KMS-11 (cell line): Measurements from ENCODE around the gene TMED1.

Experiments
- H2AFZ ChIP-seq: fragments of 200-600 bp; sonication (generic); 2 replicates; pipeline ENCODE4 v1.6.1; 2016; ENCODE audit warnings: antibody characterized with exemption, mixed run types, low read depth
- H3K27ac ChIP-seq: fragments of 200-600 bp; sonication (generic); 2 replicates; pipeline ENCODE4 v1.6.1; 2016; ENCODE audit warnings: mild to moderate bottlenecking, mixed run types
- H3K27me3 ChIP-seq: fragments of 200-600 bp; sonication (generic); 2 replicates; pipeline ENCODE4 v1.6.1; 2017; ENCODE audit warnings: mild to moderate bottlenecking, low read depth, mixed run types, moderate library complexity; ENCODE audit not compliant: insufficient read depth
- H3K36me3 ChIP-seq: fragments of 200-600 bp; sonication (generic); 2 replicates; pipeline ENCODE4 v1.6.1; 2017; ENCODE audit warnings: mild to moderate bottlenecking, mixed run types; ENCODE audit not compliant: insufficient read depth
- H3K4me1 ChIP-seq: fragments of 200-600 bp; sonication (generic); 2 replicates; pipeline ENCODE4 v1.6.1; 2016; ENCODE audit warnings: mild to moderate bottlenecking, low read depth, mixed run types; ENCODE audit not compliant: poor library complexity, severe bottlenecking
- H3K4me2 ChIP-seq: fragments of 200-600 bp; sonication (generic); 2 replicates; pipeline ENCODE4 v1.7.0; 2016; ENCODE audit warnings: mild to moderate bottlenecking, mixed run types
- H3K4me3 ChIP-seq: fragments of 200-600 bp; sonication (generic); IDR thresholded peaks from 2 replicates; pipeline ENCODE4 v1.6.1; 2017; ENCODE audit warnings: low read depth, low read length, mixed read lengths; ENCODE audit not compliant: insufficient read depth
- H3K79me2 ChIP-seq: fragments of 200-600 bp; sonication (generic); 2 replicates; pipeline ENCODE4 v1.6.1; 2016; ENCODE audit warnings: low read depth, mixed run types; ENCODE audit not compliant: insufficient read depth
- H3K9ac ChIP-seq: fragments of 200-600 bp; sonication (generic); 2 replicates; pipeline ENCODE4 v1.6.1; 2016; ENCODE audit warnings: mild to moderate bottlenecking, mixed run types
- H4K20me1 ChIP-seq: fragments of 200-600 bp; sonication (generic); 2 replicates; pipeline ENCODE4 v1.6.1; 2016; ENCODE audit warnings: mild to moderate bottlenecking, mixed run types; ENCODE audit not compliant: insufficient read depth
- TF ChIP-seq, protein P1 (sequence below): fragments of 200-600 bp; sonication (generic); conservative IDR thresholded peaks from 2 replicates; pipeline ENCODE4 v1.6.1; 2017; ENCODE audit warnings: low read depth, mild to moderate bottlenecking, antibody characterized with exemption, low read length, moderate library complexity, mixed read lengths

TMED1 gene

GRCh38 chr19:10809651-10810285 is 26.2 kb downstream of the TMED1 start:
- Histone ChIP-seq H2AFZ (no peak overlapping the region), H3K4me2 (no peak overlapping the region), H3K9ac (no peak overlapping the region), H3K79me2 (no peaks in the 10 kb centered on the region), H4K20me1 (no peaks in the 10 kb centered on the region), H3K4me3 (no peak overlapping the region), H3K27me3 (no peaks in the 10 kb centered on the region), H3K36me3 (no peaks in the 10 kb centered on the region), H3K27ac (no peak overlapping the region), H3K4me1 (no peaks in the 10 kb centered on the region)
- TF ChIP-seq, protein P1, sequence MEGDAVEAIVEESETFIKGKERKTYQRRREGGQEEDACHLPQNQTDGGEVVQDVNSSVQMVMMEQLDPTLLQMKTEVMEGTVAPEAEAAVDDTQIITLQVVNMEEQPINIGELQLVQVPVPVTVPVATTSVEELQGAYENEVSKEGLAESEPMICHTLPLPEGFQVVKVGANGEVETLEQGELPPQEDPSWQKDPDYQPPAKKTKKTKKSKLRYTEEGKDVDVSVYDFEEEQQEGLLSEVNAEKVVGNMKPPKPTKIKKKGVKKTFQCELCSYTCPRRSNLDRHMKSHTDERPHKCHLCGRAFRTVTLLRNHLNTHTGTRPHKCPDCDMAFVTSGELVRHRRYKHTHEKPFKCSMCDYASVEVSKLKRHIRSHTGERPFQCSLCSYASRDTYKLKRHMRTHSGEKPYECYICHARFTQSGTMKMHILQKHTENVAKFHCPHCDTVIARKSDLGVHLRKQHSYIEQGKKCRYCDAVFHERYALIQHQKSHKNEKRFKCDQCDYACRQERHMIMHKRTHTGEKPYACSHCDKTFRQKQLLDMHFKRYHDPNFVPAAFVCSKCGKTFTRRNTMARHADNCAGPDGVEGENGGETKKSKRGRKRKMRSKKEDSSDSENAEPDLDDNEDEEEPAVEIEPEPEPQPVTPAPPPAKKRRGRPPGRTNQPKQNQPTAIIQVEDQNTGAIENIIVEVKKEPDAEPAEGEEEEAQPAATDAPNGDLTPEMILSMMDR = no peak

DNA sequence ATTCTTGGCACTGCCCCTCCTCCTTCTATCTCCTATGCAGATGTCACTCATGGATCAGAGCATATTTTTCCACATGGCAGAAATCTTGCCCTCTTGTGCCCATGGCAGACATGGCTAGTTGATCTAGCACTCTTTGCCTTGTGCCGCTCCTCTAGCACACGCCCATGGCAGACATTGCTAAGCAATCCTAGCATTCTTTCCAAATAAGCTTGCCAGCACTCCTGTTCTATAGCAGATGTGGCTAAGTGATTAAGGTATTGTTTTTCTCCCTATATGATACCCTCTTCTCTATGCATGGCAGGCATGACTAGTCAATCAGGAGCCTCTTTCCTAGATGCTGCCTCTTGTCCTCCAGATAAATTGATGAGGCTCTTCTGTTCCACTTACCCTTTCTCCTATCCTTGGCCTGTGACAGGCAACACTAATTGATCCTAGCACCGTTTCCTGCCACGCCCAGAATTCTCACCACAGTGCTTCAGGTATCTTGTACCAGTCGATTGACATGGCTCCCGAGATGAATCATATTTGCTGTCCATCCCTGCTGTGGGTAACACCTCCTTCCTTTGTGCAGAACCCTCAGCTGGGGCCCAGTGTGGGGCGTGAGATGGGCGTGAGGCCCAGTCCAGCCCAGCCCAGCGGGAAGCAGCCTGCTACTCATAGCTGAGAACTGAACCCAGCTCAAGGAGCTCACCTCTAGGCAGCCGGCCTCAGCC is 26.9 kb downstream of the TMED1 start:
- H3K4me2 ChIP-seq = no peak overlapping the region
- no peaks in the 10 kb centered on the region for H3K79me2 ChIP-seq
- no peak overlapping the region for H3K9ac ChIP-seq
- no peaks in the 10 kb centered on the region for H3K27me3 ChIP-seq
- H3K4me1 ChIP-seq = no peaks in the 10 kb centered on the region
- H3K27ac ChIP-seq = no peak overlapping the region
- H3K36me3 ChIP-seq = no peaks in the 10 kb centered on the region
- H4K20me1 ChIP-seq = no peaks in the 10 kb centered on the region
- no peak overlapping the region for H3K4me3 ChIP-seq
- TF ChIP-seq, protein P1 = no peak
- no peak overlapping the region for H2AFZ ChIP-seq

GRCh38 chr19:10805758-10806247 is 30.2 kb downstream of the TMED1 start:
- H3K4me3 ChIP-seq = no peak overlapping the region
- H3K4me2 ChIP-seq = no peak overlapping the region
- H2AFZ ChIP-seq = no peak overlapping the region
- H3K27me3 ChIP-seq = no peaks in the 10 kb centered on the region
- H3K9ac ChIP-seq = no peak overlapping the region
- no peaks in the 10 kb centered on the region for H4K20me1 ChIP-seq
- H3K36me3 ChIP-seq = peaks cover 5% of the 10 kb centered on the region; the same call in 1 of the 2 replicates
- TF ChIP-seq, protein P1 = no peak
- H3K79me2 ChIP-seq = no peaks in the 10 kb centered on the region
- H3K4me1 ChIP-seq = no peaks in the 10 kb centered on the region
- H3K27ac ChIP-seq = no peak overlapping the region

DNA sequence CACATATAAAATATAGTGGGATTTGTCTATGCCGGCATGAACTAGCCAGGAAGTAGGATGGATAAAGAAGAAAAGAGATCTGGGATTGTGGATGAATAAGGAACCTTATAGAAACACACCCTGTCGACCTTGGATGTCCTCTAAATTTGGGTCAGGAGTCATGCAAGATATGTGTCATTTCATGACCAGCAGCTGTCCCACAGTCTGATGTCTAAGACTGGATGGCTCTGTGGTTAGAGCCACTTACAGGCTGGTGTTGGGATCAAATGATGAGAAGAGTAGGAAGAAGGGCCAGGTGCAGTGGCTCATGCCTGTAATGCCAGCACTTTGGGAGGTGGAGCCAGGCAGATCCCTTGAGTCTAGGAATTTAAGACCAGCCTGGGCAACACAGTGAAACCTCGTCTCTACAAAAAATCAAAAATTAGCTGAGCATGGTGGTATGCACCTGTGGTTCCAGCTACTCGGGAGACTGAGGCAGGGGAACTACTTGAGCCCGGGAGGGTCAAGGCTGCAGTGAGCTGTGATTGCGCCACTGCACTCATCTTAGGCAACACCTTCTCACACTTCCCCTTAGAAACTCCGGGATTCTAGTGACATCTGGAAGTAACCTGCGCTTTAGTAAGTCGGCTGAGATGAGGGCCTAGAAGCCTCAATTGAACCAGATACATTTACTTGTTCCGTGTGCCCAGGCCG is 30.8 kb downstream of the TMED1 start:
- Histone ChIP-seq H4K20me1 (no peaks in the 10 kb centered on the region), H3K4me2 (no peak overlapping the region), H3K9ac (no peak overlapping the region), H3K36me3 (peaks cover 5% of the 10 kb centered on the region; the same call in 1 of the 2 replicates), H3K4me1 (no peaks in the 10 kb centered on the region), H3K27ac (no peak overlapping the region), H2AFZ (no peak overlapping the region), H3K4me3 (no peak overlapping the region), H3K79me2 (no peaks in the 10 kb centered on the region), H3K27me3 (no peaks in the 10 kb centered on the region)
- TF ChIP-seq, protein P1 = no peak
